Hepatocyte (in vitro differentiated cells): ENCODE measurements around the gene VTA1. TPM values are rescaled to one million over a fixed set of nuclear protein-coding genes. Genes with fewer than 3 reads are reported as not detected.
A peak's percentile ranks its signal among the peaks of the same experiment; 100 is the strongest.
"Not testable (repeated sequence)": the region's sequence is repeated elsewhere in the genome, so short reads cannot be mapped to it uniquely, and the experiment has no call there.

Experiments used
- DNase-seq: peaks from one replicate; pipeline ENCODE4 v3.0.0-alpha.2; 2016; ENCODE audit warnings: low spot score
- H2AFZ ChIP-seq: fragments of 200-600 bp; sonication (generic); 2 replicates; pipeline ENCODE4 v1.6.0; 2016; ENCODE audit warnings: antibody characterized with exemption, mild to moderate bottlenecking
- H3K27ac ChIP-seq: fragments of 200-600 bp; sonication (generic); 2 replicates; pipeline ENCODE4 v1.5.1; 2016; ENCODE audit warnings: mild to moderate bottlenecking
- H3K27me3 ChIP-seq: fragments of 200-600 bp; sonication (generic); 2 replicates; pipeline ENCODE4 v1.6.1; 2016
- H3K36me3 ChIP-seq: fragments of 200-600 bp; sonication (generic); replicated peaks from 2 replicates; pipeline ENCODE4 v1.5.1; 2016; ENCODE audit warnings: low read depth; ENCODE audit not compliant: insufficient read depth
- H3K4me1 ChIP-seq: fragments of 200-600 bp; sonication (generic); 2 replicates; pipeline ENCODE4 v1.5.1; 2016; ENCODE audit warnings: mild to moderate bottlenecking, moderate library complexity; ENCODE audit not compliant: insufficient read depth
- H3K4me2 ChIP-seq: fragments of 200-600 bp; sonication (generic); 2 replicates; pipeline ENCODE4 v1.6.0; 2016
- H3K4me3 ChIP-seq: fragments of 200-600 bp; sonication (generic); 2 replicates; pipeline ENCODE4 v1.5.1; 2016; ENCODE audit warnings: mild to moderate bottlenecking
- H3K79me2 ChIP-seq: fragments of 200-600 bp; sonication (generic); 2 replicates; pipeline ENCODE4 v1.6.0; 2017; ENCODE audit warnings: mild to moderate bottlenecking
- H3K9me2 ChIP-seq: fragments of 200-600 bp; sonication (generic); replicated peaks from 2 replicates; pipeline ENCODE4 v1.6.0; 2017; ENCODE audit warnings: mild to moderate bottlenecking; ENCODE audit not compliant: insufficient read depth
- H3K9me3 ChIP-seq: fragments of 200-600 bp; sonication (generic); 2 replicates; pipeline ENCODE4 v1.5.1; 2016; ENCODE audit warnings: low read depth, mild to moderate bottlenecking
- H4K20me1 ChIP-seq: fragments of 200-600 bp; sonication (generic); 2 replicates; pipeline ENCODE4 v1.6.0; 2016; ENCODE audit warnings: mild to moderate bottlenecking; ENCODE audit not compliant: insufficient read depth, poor library complexity, severe bottlenecking
- EZH2 ChIP-seq: fragments of 200-600 bp; sonication (generic); IDR thresholded peaks from 2 replicates; pipeline ENCODE4 v1.6.1; 2016; ENCODE audit warnings: antibody characterized with exemption, mild to moderate bottlenecking, borderline replicate concordance
- EZH2phosphoT487 ChIP-seq: fragments of 200-600 bp; sonication (generic); IDR thresholded peaks from one replicate; pipeline ENCODE4 v1.6.1; 2018; ENCODE audit warnings: antibody characterized with exemption, mild to moderate bottlenecking, low read depth, moderate library complexity; ENCODE audit not compliant: unreplicated experiment, severe bottlenecking
- WGBS: methylation state at CpG from one replicate; pipeline ENCODE4 v1.1.6; 2016; ENCODE audit warnings: low lambda C conversion rate; ENCODE audit errors: missing lambda C conversion rate; 5-methylcytosine and 5-hydroxymethylcytosine counted together
- polyA plus RNA-seq: library from polyadenylated mRNA; unstranded; fragments of >200 nt; fragmentation: Nextera tagmentation; extraction: Ambion mirVana; gene quantifications from 2 replicates; pipeline ENCODE4 v1.2.1, GENCODE V29; 2016
- total RNA-seq: library from RNA; depleted of rRNA; stranded (reverse); fragments of >200 nt; gene quantifications from 2 replicates; pipeline ENCODE4 v1.2.3, GENCODE V29; 2014
- TF ChIP-seq, protein P1 (sequence below): fragments of 200-600 bp; sonication (generic); IDR thresholded peaks from 2 replicates; pipeline ENCODE4 v1.5.1; 2016; ENCODE audit warnings: antibody characterized with exemption, mild to moderate bottlenecking; ENCODE audit not compliant: poor library complexity

The VTA1 gene
- total and polyA plus RNA-seq, 2 experiments from 2014 or later = 77.6 to 99.2 TPM

DNA sequence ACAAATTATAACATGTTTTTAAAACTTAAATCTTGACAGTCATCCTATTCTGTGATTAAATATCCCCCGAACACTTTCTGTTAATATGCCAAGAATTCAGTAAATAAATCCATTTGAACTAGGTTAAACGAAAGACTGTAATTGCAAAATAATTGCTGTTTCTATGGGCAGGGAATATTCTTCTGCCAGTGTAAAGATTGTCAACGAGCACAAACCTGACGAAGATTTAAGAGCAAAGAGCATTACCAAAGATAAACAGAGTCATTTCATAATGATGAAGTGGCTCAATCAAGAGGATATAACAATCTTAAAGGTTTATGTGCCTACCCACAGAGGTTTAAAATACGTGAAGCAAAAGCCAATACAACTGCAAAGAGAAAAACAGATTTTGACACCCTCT, 78.5 kb downstream of the VTA1 start:
- no peaks in the 10 kb centered on the region for H3K79me2 ChIP-seq
- H3K4me1 ChIP-seq = no peaks in the 10 kb centered on the region
- H3K9me3 ChIP-seq = no peaks in the 10 kb centered on the region
- no peaks in the 10 kb centered on the region for H4K20me1 ChIP-seq
- no peak overlapping the region for H3K27ac ChIP-seq
- no peak for DNase-seq
- no peaks in the 10 kb centered on the region for H3K27me3 ChIP-seq
- 77% methylated on average over 5 of the region's 5 CpGs for WGBS
- no peak overlapping the region for H3K4me2 ChIP-seq
- H2AFZ ChIP-seq = no peak overlapping the region
- no peak overlapping the region for H3K4me3 ChIP-seq
- no peaks in the 10 kb centered on the region for H3K9me2 ChIP-seq
- TF ChIP-seq EZH2phosphoT487 = no peak
- TF ChIP-seq, protein P1, sequence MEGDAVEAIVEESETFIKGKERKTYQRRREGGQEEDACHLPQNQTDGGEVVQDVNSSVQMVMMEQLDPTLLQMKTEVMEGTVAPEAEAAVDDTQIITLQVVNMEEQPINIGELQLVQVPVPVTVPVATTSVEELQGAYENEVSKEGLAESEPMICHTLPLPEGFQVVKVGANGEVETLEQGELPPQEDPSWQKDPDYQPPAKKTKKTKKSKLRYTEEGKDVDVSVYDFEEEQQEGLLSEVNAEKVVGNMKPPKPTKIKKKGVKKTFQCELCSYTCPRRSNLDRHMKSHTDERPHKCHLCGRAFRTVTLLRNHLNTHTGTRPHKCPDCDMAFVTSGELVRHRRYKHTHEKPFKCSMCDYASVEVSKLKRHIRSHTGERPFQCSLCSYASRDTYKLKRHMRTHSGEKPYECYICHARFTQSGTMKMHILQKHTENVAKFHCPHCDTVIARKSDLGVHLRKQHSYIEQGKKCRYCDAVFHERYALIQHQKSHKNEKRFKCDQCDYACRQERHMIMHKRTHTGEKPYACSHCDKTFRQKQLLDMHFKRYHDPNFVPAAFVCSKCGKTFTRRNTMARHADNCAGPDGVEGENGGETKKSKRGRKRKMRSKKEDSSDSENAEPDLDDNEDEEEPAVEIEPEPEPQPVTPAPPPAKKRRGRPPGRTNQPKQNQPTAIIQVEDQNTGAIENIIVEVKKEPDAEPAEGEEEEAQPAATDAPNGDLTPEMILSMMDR = no peak
- TF ChIP-seq EZH2 = no peak
- H3K36me3 ChIP-seq = no peaks in the 10 kb centered on the region

DNA sequence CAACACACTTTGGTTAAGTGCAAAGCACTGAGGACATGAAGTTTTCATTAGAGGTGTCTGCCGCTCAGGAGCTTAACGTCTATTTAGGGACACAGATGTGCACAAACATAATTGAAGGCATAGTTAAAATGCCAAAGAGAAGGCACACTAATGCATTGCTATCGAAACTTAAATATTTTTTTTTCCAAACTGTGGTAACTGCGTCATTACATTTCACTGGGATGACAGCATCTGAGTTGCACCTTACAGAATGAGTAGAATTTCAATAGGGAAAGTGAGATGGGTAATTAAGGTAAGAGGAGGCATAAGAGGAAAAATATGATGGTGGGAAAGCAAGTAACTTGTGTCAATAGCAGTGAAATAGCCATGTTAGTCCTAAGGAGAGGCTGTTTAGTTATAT, 79.7 kb downstream of the VTA1 start:
- no peaks in the 10 kb centered on the region for H3K4me1 ChIP-seq

DNA sequence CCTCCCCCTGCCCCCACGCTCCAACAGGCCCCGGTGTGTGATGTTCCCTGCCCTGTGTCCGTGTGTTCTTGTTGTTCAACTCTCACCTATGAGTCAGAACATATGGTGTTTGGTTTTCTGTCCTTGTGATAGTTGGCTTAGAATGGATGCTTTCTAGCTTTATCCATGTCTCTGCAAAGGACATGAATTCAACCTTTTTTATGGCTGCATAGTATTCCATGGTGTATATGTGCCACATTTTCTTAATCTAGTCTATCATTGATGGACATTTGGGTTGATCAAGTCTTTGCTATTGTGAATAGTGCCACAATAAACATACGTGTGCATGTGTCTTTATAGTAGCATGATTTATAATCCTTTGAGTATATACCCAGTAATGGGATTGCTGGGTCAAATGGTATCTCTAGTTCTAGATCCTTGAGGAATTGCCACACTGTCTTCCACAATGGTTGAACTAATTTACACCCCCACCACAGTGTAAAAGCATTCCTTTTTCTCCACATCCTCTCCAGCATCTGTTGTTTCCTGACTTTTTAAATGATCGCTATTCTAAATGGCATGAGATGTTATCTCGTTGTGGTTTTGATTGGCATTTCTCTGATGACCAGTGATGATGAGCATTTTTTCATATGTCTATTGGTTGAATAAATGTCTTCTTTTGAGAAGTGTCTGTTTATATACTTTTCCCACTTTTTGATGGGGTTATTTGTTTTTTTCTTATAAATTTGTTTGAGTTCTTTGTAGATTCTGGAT, 82.6 kb downstream of the VTA1 start:
- H3K4me3 ChIP-seq, H3K79me2 ChIP-seq, H3K4me2 ChIP-seq, H3K36me3 ChIP-seq, H4K20me1 ChIP-seq, H3K9me2 ChIP-seq, H3K27me3 ChIP-seq, H2AFZ ChIP-seq, H3K4me1 ChIP-seq, H3K9me3 ChIP-seq, H3K27ac ChIP-seq, DNase-seq: not testable (repeated sequence)
- WGBS = 95% methylated on average over 6 of the region's 6 CpGs

More for the DNA sequence above, 79.7 kb downstream of the VTA1 start:
- H3K79me2 ChIP-seq = no peaks in the 10 kb centered on the region
- no peaks in the 10 kb centered on the region for H3K36me3 ChIP-seq
- TF ChIP-seq, protein P1 = no peak
- TF ChIP-seq EZH2 = no peak
- TF ChIP-seq EZH2phosphoT487 = no peak
- H3K9me3 ChIP-seq = no peaks in the 10 kb centered on the region
- H3K9me2 ChIP-seq = no peaks in the 10 kb centered on the region
- no peak overlapping the region for H2AFZ ChIP-seq
- 80% methylated on average over 4 of the region's 4 CpGs for WGBS
- no peak overlapping the region for H3K27ac ChIP-seq
- no peaks in the 10 kb centered on the region for H3K27me3 ChIP-seq
- H4K20me1 ChIP-seq = no peaks in the 10 kb centered on the region
- no peak for DNase-seq
- no peak overlapping the region for H3K4me3 ChIP-seq
- H3K4me2 ChIP-seq = no peak overlapping the region

DNA sequence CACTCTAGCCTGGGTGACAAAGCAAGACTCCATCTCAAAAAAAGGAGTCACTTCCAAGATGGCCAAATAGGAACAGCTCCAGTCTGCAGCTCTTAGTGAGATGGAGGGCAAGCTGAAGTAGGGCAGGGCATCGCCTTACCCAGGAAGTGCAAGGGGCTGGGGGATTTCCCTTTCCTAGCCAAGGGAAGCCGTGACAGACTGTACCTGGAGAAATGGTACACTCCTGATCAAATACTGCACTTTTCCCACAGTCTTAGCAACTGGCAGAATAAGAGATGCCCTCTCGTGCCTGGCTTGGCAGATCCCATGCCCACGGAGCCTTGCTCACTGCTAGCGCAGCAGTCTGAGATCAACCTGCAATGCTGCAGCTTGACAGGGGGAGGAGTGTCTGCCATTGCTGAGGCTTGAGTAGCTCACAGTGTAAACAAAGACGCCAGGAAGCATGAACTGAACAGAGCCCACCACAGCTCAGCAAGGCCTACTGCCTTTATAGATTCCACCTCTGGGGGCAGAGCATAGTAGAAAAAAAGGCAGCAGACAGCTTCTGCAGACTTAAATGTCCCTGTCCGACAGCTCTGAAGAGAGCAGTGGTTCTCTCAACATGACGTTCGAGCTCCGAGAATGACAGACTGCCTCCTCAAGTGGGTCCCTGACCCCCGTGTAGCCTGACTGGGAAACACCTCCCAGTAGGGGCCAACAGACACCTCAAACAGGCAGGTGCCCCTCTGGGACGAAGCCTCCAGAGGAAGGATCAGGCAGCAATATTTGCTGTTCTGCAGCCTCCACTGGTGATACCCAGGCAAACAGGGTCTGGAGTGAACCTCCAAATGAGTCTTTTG, 85.4 kb downstream of the VTA1 start:
- H3K9me3 ChIP-seq, H2AFZ ChIP-seq, H3K27ac ChIP-seq, H4K20me1 ChIP-seq, H3K4me3 ChIP-seq, H3K79me2 ChIP-seq, H3K9me2 ChIP-seq, H3K36me3 ChIP-seq, H3K27me3 ChIP-seq, H3K4me1 ChIP-seq: not testable (repeated sequence)
- WGBS = 53% methylated on average over 12 of the region's 12 CpGs
- TF ChIP-seq, protein P1 = peak; percentile 63
- peak overlapping the region; percentile 63 for H3K4me2 ChIP-seq
- peak; percentile 78 for DNase-seq
